ENCODE results near the gene TMEM253.

TMEM253 gene

GRCh38 chr14:21070083-21070609 is 30.7 kb upstream of the TMEM253 start, which contains the start of gene ARHGEF40:
Gene ARHGEF40, plus strand, starts transcription at chr14:21070304. Its CDS starts 93 bp downstream, at chr14:21070397.
- POLR2A ChIA-PET = interaction anchor here (1.2 kb wide), 1 partner anchor 31 kb away, joined by 4 read pairs; the partner anchor contains the start of gene TMEM253
- CTCF ChIA-PET = interaction anchor here (1.0 to 6.6 kb wide), 16 partner anchors 12 to 438 kb away, joined by 3 to 80 read pairs (median 8); partner anchors contain the start of genes TMEM253 and ZNF219
- no peak for TF ChIP-seq CTCF (IDR thresholded peaks at IDR 0.05; ENCODE audit: control extremely low read depth, extremely low read depth, low read depth, missing control alignments)
- peak; percentile 48 for DNase-seq (ENCODE audit: extremely low spot score)

- DNase-seq (ENCODE audit: extremely low spot score) = peak; percentile 50
- ChIA-PET CTCF (interaction anchor here (1.0 to 6.6 kb wide), 19 partner anchors 8 to 438 kb away, joined by 3 to 80 read pairs (median 6); partner anchors contain the start of genes TMEM253 and ZNF219), POLR2A (interaction anchor here (1.2 kb wide), 1 partner anchor 31 kb away, joined by 4 read pairs; the partner anchor contains the start of gene TMEM253)
- TF ChIP-seq CTCF (IDR thresholded peaks at IDR 0.05; ENCODE audit: control extremely low read depth, extremely low read depth, low read depth, missing control alignments) = no peak
These were observed 30.1 kb upstream of the TMEM253 start for GRCh38 chr14:21070610-21071224.

- no peak for TF ChIP-seq CTCF (IDR thresholded peaks at IDR 0.05; ENCODE audit: control extremely low read depth, extremely low read depth, low read depth, missing control alignments)
- ChIA-PET CTCF (interaction anchor here (0.8 to 6.6 kb wide), 19 partner anchors 9 to 439 kb away, joined by 3 to 80 read pairs (median 6); partner anchors contain the start of genes TMEM253 and ZNF219), POLR2A (interaction anchor here (1.2 kb wide), 1 partner anchor 30 kb away, joined by 4 read pairs; the partner anchor contains the start of gene TMEM253)
- DNase-seq (ENCODE audit: extremely low spot score) = peak; percentile 88
These were observed 29.4 kb upstream of the TMEM253 start for GRCh38 chr14:21071225-21072030.

GRCh38 chr14:21072031-21072473 is 28.8 kb upstream of the TMEM253 start:
- ChIA-PET CTCF (interaction anchor here (0.8 to 6.6 kb wide), 14 partner anchors 10 to 101 kb away, joined by 3 to 80 read pairs (median 11); partner anchors contain the start of genes TMEM253 and ZNF219), POLR2A (no interaction called here)
- DNase-seq (ENCODE audit: extremely low spot score) = no peak
- no peak for TF ChIP-seq CTCF (IDR thresholded peaks at IDR 0.05; ENCODE audit: control extremely low read depth, extremely low read depth, low read depth, missing control alignments)

GRCh38 chr14:21072781-21073339 is 28.0 kb upstream of the TMEM253 start:
- POLR2A ChIA-PET = no interaction called here
- CTCF ChIA-PET = interaction anchor here (2.7 to 6.6 kb wide), 8 partner anchors 17 to 101 kb away, joined by 8 to 80 read pairs (median 18); partner anchors contain the start of gene TMEM253

More at GRCh38 chr14:21072781-21073339, 28.0 kb upstream of the TMEM253 start:
- no peak for DNase-seq (ENCODE audit: extremely low spot score)
- TF ChIP-seq CTCF (IDR thresholded peaks at IDR 0.05; ENCODE audit: control extremely low read depth, extremely low read depth, low read depth, missing control alignments) = no peak

Data from GM10248 (cell line).